GM10266 (cell line): ENCODE data around the gene SNX15.

Source experiments
- DNase-seq: peaks from one replicate; pipeline ENCODE4 v3.0.0; 2012; ENCODE audit errors: extremely low spot score
- TF ChIP-seq, protein P1 (sequence below): IDR thresholded peaks from 2 replicates; pipeline ENCODE4 v1.5.1; 2012; ENCODE audit warnings: mild to moderate bottlenecking, low read depth; ENCODE audit not compliant: control insufficient read depth, insufficient read depth; ENCODE audit errors: missing control alignments

Gene SNX15

DNA sequence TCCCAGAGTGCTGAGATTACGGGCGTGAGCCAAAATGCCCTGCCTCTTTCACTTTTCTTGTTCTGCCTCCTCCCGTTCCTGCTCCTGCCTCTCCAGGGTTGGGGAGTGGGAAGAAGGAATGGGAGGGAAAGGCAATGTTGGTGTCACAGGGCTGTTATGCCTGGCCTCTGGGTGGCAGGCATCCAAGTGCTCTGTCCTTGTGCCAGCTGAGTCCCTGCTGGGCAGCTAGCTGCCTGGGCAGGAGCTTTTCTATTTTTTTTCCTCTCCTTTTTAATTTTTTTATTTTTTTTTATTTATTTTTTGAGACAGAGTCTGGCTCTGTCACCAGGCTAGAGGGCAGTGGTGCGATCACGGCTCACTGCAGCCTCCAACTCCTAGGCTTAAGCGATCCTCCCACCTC is 9.7 kb downstream of the SNX15 start:
- TF ChIP-seq, protein P1, sequence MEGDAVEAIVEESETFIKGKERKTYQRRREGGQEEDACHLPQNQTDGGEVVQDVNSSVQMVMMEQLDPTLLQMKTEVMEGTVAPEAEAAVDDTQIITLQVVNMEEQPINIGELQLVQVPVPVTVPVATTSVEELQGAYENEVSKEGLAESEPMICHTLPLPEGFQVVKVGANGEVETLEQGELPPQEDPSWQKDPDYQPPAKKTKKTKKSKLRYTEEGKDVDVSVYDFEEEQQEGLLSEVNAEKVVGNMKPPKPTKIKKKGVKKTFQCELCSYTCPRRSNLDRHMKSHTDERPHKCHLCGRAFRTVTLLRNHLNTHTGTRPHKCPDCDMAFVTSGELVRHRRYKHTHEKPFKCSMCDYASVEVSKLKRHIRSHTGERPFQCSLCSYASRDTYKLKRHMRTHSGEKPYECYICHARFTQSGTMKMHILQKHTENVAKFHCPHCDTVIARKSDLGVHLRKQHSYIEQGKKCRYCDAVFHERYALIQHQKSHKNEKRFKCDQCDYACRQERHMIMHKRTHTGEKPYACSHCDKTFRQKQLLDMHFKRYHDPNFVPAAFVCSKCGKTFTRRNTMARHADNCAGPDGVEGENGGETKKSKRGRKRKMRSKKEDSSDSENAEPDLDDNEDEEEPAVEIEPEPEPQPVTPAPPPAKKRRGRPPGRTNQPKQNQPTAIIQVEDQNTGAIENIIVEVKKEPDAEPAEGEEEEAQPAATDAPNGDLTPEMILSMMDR, result no peak

GRCh38 chr11:65040520-65040846 is 13.2 kb downstream of the SNX15 start:
- TF ChIP-seq, protein P1, result no peak
- no peak for DNase-seq

More for the DNA sequence above, 9.7 kb downstream of the SNX15 start:
- DNase-seq, result no peak

DNA sequence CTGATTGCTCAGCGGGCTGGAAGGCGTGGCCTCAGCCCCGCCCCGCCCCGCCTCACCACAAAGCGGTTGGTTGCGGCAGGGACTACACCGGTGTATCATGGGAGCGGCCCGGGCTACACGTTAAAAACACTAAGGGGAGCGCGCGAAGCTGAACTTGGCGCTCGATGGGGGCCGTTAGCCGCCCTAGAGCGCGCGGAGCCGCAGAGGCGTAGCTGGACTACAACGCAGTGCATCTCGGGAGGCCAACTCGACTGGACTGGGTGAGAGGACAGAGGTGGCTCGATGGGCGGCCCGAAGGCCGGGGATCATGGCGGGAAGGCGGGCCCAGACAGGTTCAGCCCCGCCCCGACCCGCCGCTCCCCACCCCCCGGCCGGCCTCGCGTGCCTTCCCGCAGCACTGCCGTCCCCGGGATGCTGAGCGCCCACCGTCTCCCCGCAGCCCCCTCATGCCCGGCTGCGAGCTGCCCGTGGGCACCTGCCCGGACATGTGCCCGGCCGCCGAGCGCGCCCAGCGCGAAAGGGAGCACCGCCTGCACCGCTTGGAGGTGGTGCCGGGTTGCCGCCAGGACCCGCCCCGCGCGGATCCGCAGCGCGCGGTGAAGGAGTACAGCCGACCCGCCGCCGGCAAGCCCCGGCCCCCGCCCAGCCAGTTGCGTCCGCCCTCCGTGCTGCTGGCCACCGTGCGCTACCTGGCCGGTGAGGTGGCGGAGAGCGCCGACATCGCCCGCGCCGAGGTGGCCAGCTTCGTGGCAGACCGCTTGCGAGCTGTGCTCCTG is 13.8 kb downstream of the SNX15 start, which contains the start of gene SAC3D1:
SAC3D1 (plus strand) TSS at position 364 of the 776 bp plus-strand sequence; CDS start at position 447, 83 bp downstream.
- TF ChIP-seq, protein P1, result no peak
- DNase-seq, result peak; percentile 97

- TF ChIP-seq, protein P1, result no peak
- no peak for DNase-seq
These were observed 15.7 kb downstream of the SNX15 start for GRCh38 chr11:65042891-65043290.

- DNase-seq, result no peak
These were observed 16.8 kb downstream of the SNX15 start for GRCh38 chr11:65043881-65044501.

GRCh38 chr11:65045061-65045460 is 17.8 kb downstream of the SNX15 start:
- no peak for DNase-seq
- TF ChIP-seq, protein P1, result no peak

More at GRCh38 chr11:65043881-65044501, 16.8 kb downstream of the SNX15 start:
- TF ChIP-seq, protein P1, result no peak

GRCh38 chr11:65045728-65046127 is 18.5 kb downstream of the SNX15 start:
- DNase-seq, result no peak
- TF ChIP-seq, protein P1, result no peak
